ENCODE measurements around the gene RNASEH2C. TPM values are rescaled to one million over a fixed set of nuclear protein-coding genes. Genes with fewer than 3 reads are reported as not detected.

The RNASEH2C gene
- total and polyA plus RNA-seq, 10 of the 15 experiments (the other 5 are each of a cell fraction or from before 2014, with no cell fraction given) = 5.0 to 160 (median 47.1) TPM

- TF ChIP-seq ZBTB4 (CRISPR knock-in tag; IDR thresholded peaks at IDR 0.05) (peak; percentile 78; the same call in 1 of the 2 replicates), MYC (IDR thresholded peaks at IDR 0.05; ENCODE audit: insufficient read depth, insufficient read length, insufficient replicate concordance, low read length, severe bottlenecking) (no peak), CBX5 (IDR thresholded peaks at IDR 0.05; ENCODE audit: low read depth) (no peak), SMC3 (IDR thresholded peaks at IDR 0.05; ENCODE audit: borderline replicate concordance, low read length) (peak; percentile 95), EZH2 (IDR thresholded peaks at IDR 0.05; ENCODE audit: borderline replicate concordance, control insufficient read depth, low read depth, low read length) (no peak), EGR1 (IDR thresholded peaks at IDR 0.05; ENCODE audit: borderline replicate concordance in 1 of 2, low read depth in 2 of 2, low read length in 2 of 2) (peak; percentile 42 to 67; a peak in 2 of 3 replicates), BRCA1 (IDR thresholded peaks at IDR 0.05; ENCODE audit: low read depth, low read length) (no peak; the same call in 1 of the 2 replicates), MYB (IDR thresholded peaks at IDR 0.05; ENCODE audit: borderline replicate concordance, low read depth, low read length) (peak; percentile 16; the same call in 1 of the 2 replicates), STAT3 (IDR thresholded peaks at IDR 0.05; ENCODE audit: low read depth, low read length) (no peak), CTCF (IDR thresholded peaks at IDR 0.05 in 2 of 3, conservative IDR thresholded peaks at IDR 0.05 in 1 of 3; ENCODE audit: control insufficient read depth in 2 of 3, extremely low read depth in 1 of 3, insufficient read depth in 1 of 3, low read depth in 3 of 3, low read length in 3 of 3) (peak; percentile 99 to 100 (median 100); a peak in 5 of 6 replicates), BHLHE40 (IDR thresholded peaks at IDR 0.05; ENCODE audit: borderline replicate concordance in 1 of 2, low read depth in 2 of 2, low read length in 1 of 2) (peak; percentile 97 to 100), SREBF2 (IDR thresholded peaks at IDR 0.05; ENCODE audit: low read length) (no peak; the same call in 1 of the 2 replicates), IRF4 (IDR thresholded peaks at IDR 0.05; ENCODE audit: low read depth, low read length) (peak; percentile 63), ZBTB40 (IDR thresholded peaks at IDR 0.05; ENCODE audit: borderline replicate concordance) (peak; percentile 98), SUPT20H (IDR thresholded peaks at IDR 0.05; ENCODE audit: borderline replicate concordance, control insufficient read depth, low read depth, low read length) (no peak), BACH1 (IDR thresholded peaks at IDR 0.05; ENCODE audit: borderline replicate concordance) (peak; percentile 83)
These were observed 8.6 kb downstream of the RNASEH2C start, which contains the start of gene KAT5 (continued) for GRCh38 chr11:65711785-65712632.

Measured in GM12878 (cell line).